OCI-LY3 (cell line): Measurements from ENCODE around the gene JMJD7.

ENCODE experiments used
- EZH2phosphoT487 ChIP-seq: fragments of 200-600 bp; shearing (Covaris generic); IDR thresholded peaks from 2 replicates; pipeline ENCODE4 v1.6.1; 2018; ENCODE audit warnings: antibody characterized with exemption, mixed run types, low read depth
- TF ChIP-seq, protein P1 (sequence below): fragments of 200-600, 300-600 bp; sonication (generic); IDR thresholded peaks from 2 replicates; pipeline ENCODE4 v1.5.1; 2014; ENCODE audit warnings: antibody characterized with exemption, low read length, low read depth

DNA sequence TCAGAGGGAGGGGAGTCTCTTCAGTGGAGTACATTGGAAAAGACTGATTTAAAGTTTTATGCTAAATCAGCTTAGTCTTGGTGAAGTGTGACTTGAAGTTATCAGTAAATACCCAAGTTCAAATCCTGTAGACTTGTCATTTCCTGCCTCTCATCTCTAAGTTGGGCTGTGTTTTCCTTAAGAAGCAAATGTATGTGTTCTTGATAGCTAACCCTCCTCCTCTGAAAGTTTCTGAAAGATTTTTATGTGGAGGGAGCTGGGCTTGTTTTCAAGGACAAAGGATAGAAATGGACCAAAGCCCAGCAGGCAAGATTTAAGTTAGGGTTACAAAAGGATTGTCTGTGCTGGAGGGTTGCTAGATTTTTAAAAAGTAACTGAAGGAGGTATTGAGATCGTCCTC is 49.4 kb upstream of the JMJD7 start:
- TF ChIP-seq EZH2phosphoT487, result no peak
- TF ChIP-seq, protein P1, sequence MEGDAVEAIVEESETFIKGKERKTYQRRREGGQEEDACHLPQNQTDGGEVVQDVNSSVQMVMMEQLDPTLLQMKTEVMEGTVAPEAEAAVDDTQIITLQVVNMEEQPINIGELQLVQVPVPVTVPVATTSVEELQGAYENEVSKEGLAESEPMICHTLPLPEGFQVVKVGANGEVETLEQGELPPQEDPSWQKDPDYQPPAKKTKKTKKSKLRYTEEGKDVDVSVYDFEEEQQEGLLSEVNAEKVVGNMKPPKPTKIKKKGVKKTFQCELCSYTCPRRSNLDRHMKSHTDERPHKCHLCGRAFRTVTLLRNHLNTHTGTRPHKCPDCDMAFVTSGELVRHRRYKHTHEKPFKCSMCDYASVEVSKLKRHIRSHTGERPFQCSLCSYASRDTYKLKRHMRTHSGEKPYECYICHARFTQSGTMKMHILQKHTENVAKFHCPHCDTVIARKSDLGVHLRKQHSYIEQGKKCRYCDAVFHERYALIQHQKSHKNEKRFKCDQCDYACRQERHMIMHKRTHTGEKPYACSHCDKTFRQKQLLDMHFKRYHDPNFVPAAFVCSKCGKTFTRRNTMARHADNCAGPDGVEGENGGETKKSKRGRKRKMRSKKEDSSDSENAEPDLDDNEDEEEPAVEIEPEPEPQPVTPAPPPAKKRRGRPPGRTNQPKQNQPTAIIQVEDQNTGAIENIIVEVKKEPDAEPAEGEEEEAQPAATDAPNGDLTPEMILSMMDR, result no peak
